HL-60 (cell line): Measurements from ENCODE around the gene PRSS8.

Experiments
- POLR2AphosphoS5 ChIP-seq: IDR thresholded peaks from 2 replicates; pipeline ENCODE4 v1.6.1; 2012; ENCODE audit warnings: low read depth
- TF ChIP-seq, protein P1 (sequence below): IDR thresholded peaks from one replicate; pipeline ENCODE4 v1.5.1; 2011; ENCODE audit warnings: low read length, control low read depth, inconsistent platforms; ENCODE audit not compliant: insufficient read depth

DNA sequence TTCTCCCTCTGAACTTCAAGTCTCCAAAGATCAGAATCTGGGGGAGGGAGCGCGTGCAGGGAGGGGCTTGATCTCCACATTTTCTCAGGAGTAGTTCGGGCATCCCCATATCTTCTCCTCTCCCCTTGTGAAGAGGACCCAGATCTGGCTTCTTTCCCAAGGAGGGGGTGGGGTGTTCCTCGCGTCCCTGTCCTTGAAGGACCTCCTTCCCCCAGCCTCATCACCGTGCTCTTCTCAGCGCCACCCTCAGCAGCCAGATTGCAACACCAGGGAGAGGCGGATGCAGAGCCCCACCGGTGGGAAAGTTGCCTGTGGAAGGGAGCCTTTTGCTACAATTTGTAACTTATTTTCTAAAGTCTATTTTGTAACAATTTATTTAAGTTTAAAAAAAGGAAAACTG is 52.4 kb downstream of the PRSS8 start:
- TF ChIP-seq, protein P1, sequence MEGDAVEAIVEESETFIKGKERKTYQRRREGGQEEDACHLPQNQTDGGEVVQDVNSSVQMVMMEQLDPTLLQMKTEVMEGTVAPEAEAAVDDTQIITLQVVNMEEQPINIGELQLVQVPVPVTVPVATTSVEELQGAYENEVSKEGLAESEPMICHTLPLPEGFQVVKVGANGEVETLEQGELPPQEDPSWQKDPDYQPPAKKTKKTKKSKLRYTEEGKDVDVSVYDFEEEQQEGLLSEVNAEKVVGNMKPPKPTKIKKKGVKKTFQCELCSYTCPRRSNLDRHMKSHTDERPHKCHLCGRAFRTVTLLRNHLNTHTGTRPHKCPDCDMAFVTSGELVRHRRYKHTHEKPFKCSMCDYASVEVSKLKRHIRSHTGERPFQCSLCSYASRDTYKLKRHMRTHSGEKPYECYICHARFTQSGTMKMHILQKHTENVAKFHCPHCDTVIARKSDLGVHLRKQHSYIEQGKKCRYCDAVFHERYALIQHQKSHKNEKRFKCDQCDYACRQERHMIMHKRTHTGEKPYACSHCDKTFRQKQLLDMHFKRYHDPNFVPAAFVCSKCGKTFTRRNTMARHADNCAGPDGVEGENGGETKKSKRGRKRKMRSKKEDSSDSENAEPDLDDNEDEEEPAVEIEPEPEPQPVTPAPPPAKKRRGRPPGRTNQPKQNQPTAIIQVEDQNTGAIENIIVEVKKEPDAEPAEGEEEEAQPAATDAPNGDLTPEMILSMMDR, result no peak
- TF ChIP-seq POLR2AphosphoS5, result no peak
